Body of pancreas (tissue), 4 donors: ENCODE data around the gene PLEKHG1.

Experiments used
- POLR2A ChIP-seq, 3 donors: fragments of 450-650 bp; IDR thresholded peaks; one replicate each; pipeline ENCODE4 v1.6.1; 2016; ENCODE audit warnings: antibody characterized with exemption in 3 of 3, mild to moderate bottlenecking in 2 of 3
- TF ChIP-seq, protein P1 (sequence below), 7 experiments: fragments of 450-650 bp in 4 of 7; fragments of 200-600 bp in 3 of 7; sonication (generic) in 3 of 7; IDR thresholded peaks; one replicate each; pipeline ENCODE4 v1.5.1; 2016 to 2019; ENCODE audit warnings: antibody characterized with exemption in 7 of 7

- TF ChIP-seq, protein P1, sequence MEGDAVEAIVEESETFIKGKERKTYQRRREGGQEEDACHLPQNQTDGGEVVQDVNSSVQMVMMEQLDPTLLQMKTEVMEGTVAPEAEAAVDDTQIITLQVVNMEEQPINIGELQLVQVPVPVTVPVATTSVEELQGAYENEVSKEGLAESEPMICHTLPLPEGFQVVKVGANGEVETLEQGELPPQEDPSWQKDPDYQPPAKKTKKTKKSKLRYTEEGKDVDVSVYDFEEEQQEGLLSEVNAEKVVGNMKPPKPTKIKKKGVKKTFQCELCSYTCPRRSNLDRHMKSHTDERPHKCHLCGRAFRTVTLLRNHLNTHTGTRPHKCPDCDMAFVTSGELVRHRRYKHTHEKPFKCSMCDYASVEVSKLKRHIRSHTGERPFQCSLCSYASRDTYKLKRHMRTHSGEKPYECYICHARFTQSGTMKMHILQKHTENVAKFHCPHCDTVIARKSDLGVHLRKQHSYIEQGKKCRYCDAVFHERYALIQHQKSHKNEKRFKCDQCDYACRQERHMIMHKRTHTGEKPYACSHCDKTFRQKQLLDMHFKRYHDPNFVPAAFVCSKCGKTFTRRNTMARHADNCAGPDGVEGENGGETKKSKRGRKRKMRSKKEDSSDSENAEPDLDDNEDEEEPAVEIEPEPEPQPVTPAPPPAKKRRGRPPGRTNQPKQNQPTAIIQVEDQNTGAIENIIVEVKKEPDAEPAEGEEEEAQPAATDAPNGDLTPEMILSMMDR (IDR thresholded peaks at IDR 0.05) = no peak
- TF ChIP-seq POLR2A (IDR thresholded peaks at IDR 0.05) = no peak
Measured at GRCh38 chr6:150636808-150637207, 37.1 kb downstream of the PLEKHG1 start.
